ENCODE data around the gene SUSD1. TPM values are rescaled to one million over a fixed set of nuclear protein-coding genes. Genes with fewer than 3 reads are reported as not detected.

SUSD1 gene
- total RNA-seq, 4 donors from 2014 or later: 9.5 to 17.3 (median 13.6) TPM

GRCh38 chr9:112159781-112160180 is 15.3 kb downstream of the SUSD1 start:
- H3K4me1 ChIP-seq: no peaks in the 10 kb centered on the region
- no peaks in the 10 kb centered on the region for H3K27me3 ChIP-seq
- DNase-seq: no peak
- H3K36me3 ChIP-seq: no peaks in the 10 kb centered on the region
- WGBS, 2 donors: 95 to 96% methylated on average over 1 of the region's 1 CpG
- no peaks in the 10 kb centered on the region for H3K9me3 ChIP-seq
- TF ChIP-seq POLR2A (IDR thresholded peaks at IDR 0.05): no peak
- TF ChIP-seq CTCF (IDR thresholded peaks at IDR 0.05): no peak
- intact Hi-C loops (cut with DNase I): no loop called here
- no peak overlapping the region for H3K4me3 ChIP-seq (replicated peaks in 1 of 3)
- H3K27ac ChIP-seq: no peak overlapping the region

GRCh38 chr9:112158656-112159367 is 16.3 kb downstream of the SUSD1 start:
- no peak for TF ChIP-seq CTCF (IDR thresholded peaks at IDR 0.05)
- TF ChIP-seq POLR2A (IDR thresholded peaks at IDR 0.05): no peak
- Histone ChIP-seq H3K9me3 (no peaks in the 10 kb centered on the region), H3K27me3 (no peaks in the 10 kb centered on the region), H3K4me1 (no peaks in the 10 kb centered on the region), H3K27ac (no peak overlapping the region), H3K4me3 (replicated peaks in 1 of 3) (no peak overlapping the region), H3K36me3 (no peaks in the 10 kb centered on the region)
- no peak for DNase-seq
- intact Hi-C loops (cut with DNase I): no loop called here
- WGBS, 2 donors: 97 to 100% methylated on average over 4 of the region's 4 CpGs

GRCh38 chr9:112157961-112158360 is 17.1 kb downstream of the SUSD1 start:
- Histone ChIP-seq H3K36me3 (no peaks in the 10 kb centered on the region), H3K9me3 (no peaks in the 10 kb centered on the region), H3K4me3 (replicated peaks in 1 of 3) (no peak overlapping the region), H3K4me1 (no peaks in the 10 kb centered on the region), H3K27me3 (no peaks in the 10 kb centered on the region), H3K27ac (no peak overlapping the region)
- intact Hi-C loops (cut with DNase I): no loop called here
- TF ChIP-seq POLR2A (IDR thresholded peaks at IDR 0.05) (no peak), CTCF (IDR thresholded peaks at IDR 0.05) (no peak)
- no peak for DNase-seq
- whole genome bisulfite sequencing, 2 donors: 96% methylated on average over 5 of the region's 5 CpGs

- Histone ChIP-seq H3K9me3 (no peaks in the 10 kb centered on the region), H3K4me1 (no peaks in the 10 kb centered on the region), H3K27me3 (no peaks in the 10 kb centered on the region), H3K27ac (no peak overlapping the region), H3K4me3 (replicated peaks in 1 of 3) (no peak overlapping the region), H3K36me3 (no peaks in the 10 kb centered on the region)
- intact Hi-C loops (cut with DNase I): no loop called here
- DNase-seq: no peak
- TF ChIP-seq CTCF (IDR thresholded peaks at IDR 0.05): no peak
- TF ChIP-seq POLR2A (IDR thresholded peaks at IDR 0.05): no peak
- WGBS, 2 donors: 68 to 71% methylated on average over 1 of the region's 1 CpG
These were observed 18.0 kb downstream of the SUSD1 start for GRCh38 chr9:112157087-112157486.

- no peak overlapping the region for H3K27ac ChIP-seq
- no peaks in the 10 kb centered on the region for H3K36me3 ChIP-seq
- WGBS, 2 donors: 91% methylated on average over 10 of the region's 10 CpGs
- H3K9me3 ChIP-seq: no peaks in the 10 kb centered on the region
- DNase-seq: no peak
- intact Hi-C loops (cut with DNase I): no loop called here
- no peaks in the 10 kb centered on the region for H3K4me1 ChIP-seq
- TF ChIP-seq CTCF (IDR thresholded peaks at IDR 0.05) (no peak), POLR2A (IDR thresholded peaks at IDR 0.05) (no peak)
- no peaks in the 10 kb centered on the region for H3K27me3 ChIP-seq
- no peak overlapping the region for H3K4me3 ChIP-seq (replicated peaks in 1 of 3)
These were observed 25.9 kb downstream of the SUSD1 start for GRCh38 chr9:112149211-112149610.
